ENCODE results near the gene MALT1. TPM values are rescaled to one million over a fixed set of nuclear protein-coding genes. Genes with fewer than 3 reads are reported as not detected.

Gene MALT1
- total and polyA plus RNA-seq, 9 of the 15 experiments (the other 6 are each of a cell fraction or from before 2014, with no cell fraction given): 0.14 to 1.6 (median 0.32) TPM

DNA sequence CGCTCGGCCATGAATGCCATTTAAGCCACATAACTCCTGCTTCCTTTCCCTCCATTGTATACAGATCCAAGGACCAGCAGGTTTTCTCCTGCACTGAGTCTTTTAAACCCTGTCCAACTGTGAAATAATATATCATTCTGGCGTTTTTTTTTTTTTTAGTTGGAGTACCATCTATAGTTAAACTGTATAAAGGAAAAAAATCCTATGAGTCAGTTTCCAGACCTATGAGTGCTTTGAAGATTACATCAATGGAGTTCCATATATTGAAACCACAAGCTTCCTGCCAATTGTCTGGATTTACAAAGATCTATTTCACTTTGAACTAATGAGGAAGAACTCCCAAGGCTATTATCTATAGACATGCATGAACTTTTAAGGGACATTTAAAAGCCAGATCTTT, 2.4 kb upstream of the MALT1 start:
- no peak overlapping the region for H3K9ac ChIP-seq (ENCODE audit: insufficient read depth in 1 of 2, low read depth in 2 of 2, low read length in 2 of 2)
- no peak overlapping the region for H2AFZ ChIP-seq (ENCODE audit: low read depth, low read length)
- no peaks in the 10 kb centered on the region for H3K36me3 ChIP-seq (ENCODE audit: control insufficient read depth, insufficient read depth, low read length)
- BruUV-seq (replicated peaks): no TSS peak
- H3K27ac ChIP-seq (ENCODE audit: extremely low read depth, low read depth, low read length): no peak overlapping the region
- in situ Hi-C loops (cut with MboI) (no loop called here), intact Hi-C loops (cut with micrococcal nuclease) (no loop called here)
- no peaks in the 10 kb centered on the region for H3K9me3 ChIP-seq (replicated peaks; ENCODE audit: control insufficient read depth, insufficient read depth, low read depth, low read length)
- H3K27me3 ChIP-seq (ENCODE audit: control insufficient read depth in 2 of 2, insufficient read depth in 2 of 2, low read length in 2 of 2): peaks cover 3 to 5% of the 10 kb centered on the region in 2 experiments; a peak in 2 of 5 replicates
- no peaks in the 10 kb centered on the region for H3K79me2 ChIP-seq (ENCODE audit: control insufficient read depth, insufficient read depth, low read length)
- POLR2A ChIA-PET: no interaction called here
- no peaks in the 10 kb centered on the region for H4K20me1 ChIP-seq (replicated peaks; ENCODE audit: control insufficient read depth, insufficient read depth, low read length)
- H3K4me2 ChIP-seq (ENCODE audit: insufficient read depth, low read length): no peak overlapping the region
- peaks cover 4 to 11% of the 10 kb centered on the region in 2 experiments; a peak in 3 of 5 replicates for H3K4me1 ChIP-seq (replicated peaks in 1 of 2; ENCODE audit: control insufficient read depth in 2 of 2, insufficient read depth in 2 of 2, low read length in 2 of 2)
- CTCF ChIA-PET (ENCODE audit: low intra/inter-chr PET ratio): no interaction called here
- no peak overlapping the region for H3K4me3 ChIP-seq
- 0% methylated on average over 2 of the region's 3 CpGs for WGBS (ENCODE audit: insufficient coverage, low coverage, missing lambda C conversion rate)
- H3K9me1 ChIP-seq (ENCODE audit: control insufficient read depth, insufficient read depth, low read length): no peaks in the 10 kb centered on the region
- TF ChIP-seq BRCA1 (IDR thresholded peaks at IDR 0.05) (no peak), BRCA1 (CRISPR knock-in tag; IDR thresholded peaks at IDR 0.05) (no peak), CBFA2T2 (conservative IDR thresholded peaks at IDR 0.05) (no peak), ESRRA (IDR thresholded peaks at IDR 0.05; ENCODE audit: borderline replicate concordance, low read depth) (no peak), HEY1 (CRISPR knock-in tag; IDR thresholded peaks at IDR 0.05; ENCODE audit: borderline replicate concordance) (no peak), ZSCAN29 (IDR thresholded peaks at IDR 0.05) (no peak), HDAC2 (IDR thresholded peaks at IDR 0.05) (no peak), ELF2 (CRISPR knock-in tag; IDR thresholded peaks at IDR 0.05) (no peak), MTF1 (CRISPR knock-in tag; IDR thresholded peaks at IDR 0.05; ENCODE audit: borderline replicate concordance) (no peak), TEAD2 (tag; IDR thresholded peaks at IDR 0.05) (no peak), ZNF347 (CRISPR knock-in tag; IDR thresholded peaks at IDR 0.05; ENCODE audit: low read depth) (no peak), JUNB (CRISPR knock-in tag; conservative IDR thresholded peaks at IDR 0.05) (no peak)
- TF ChIP-seq, protein P1, sequence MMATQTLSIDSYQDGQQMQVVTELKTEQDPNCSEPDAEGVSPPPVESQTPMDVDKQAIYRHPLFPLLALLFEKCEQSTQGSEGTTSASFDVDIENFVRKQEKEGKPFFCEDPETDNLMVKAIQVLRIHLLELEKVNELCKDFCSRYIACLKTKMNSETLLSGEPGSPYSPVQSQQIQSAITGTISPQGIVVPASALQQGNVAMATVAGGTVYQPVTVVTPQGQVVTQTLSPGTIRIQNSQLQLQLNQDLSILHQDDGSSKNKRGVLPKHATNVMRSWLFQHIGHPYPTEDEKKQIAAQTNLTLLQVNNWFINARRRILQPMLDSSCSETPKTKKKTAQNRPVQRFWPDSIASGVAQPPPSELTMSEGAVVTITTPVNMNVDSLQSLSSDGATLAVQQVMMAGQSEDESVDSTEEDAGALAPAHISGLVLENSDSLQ (IDR thresholded peaks at IDR 0.05): no peak
- TF ChIP-seq, protein P2, sequence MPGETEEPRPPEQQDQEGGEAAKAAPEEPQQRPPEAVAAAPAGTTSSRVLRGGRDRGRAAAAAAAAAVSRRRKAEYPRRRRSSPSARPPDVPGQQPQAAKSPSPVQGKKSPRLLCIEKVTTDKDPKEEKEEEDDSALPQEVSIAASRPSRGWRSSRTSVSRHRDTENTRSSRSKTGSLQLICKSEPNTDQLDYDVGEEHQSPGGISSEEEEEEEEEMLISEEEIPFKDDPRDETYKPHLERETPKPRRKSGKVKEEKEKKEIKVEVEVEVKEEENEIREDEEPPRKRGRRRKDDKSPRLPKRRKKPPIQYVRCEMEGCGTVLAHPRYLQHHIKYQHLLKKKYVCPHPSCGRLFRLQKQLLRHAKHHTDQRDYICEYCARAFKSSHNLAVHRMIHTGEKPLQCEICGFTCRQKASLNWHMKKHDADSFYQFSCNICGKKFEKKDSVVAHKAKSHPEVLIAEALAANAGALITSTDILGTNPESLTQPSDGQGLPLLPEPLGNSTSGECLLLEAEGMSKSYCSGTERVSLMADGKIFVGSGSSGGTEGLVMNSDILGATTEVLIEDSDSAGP (CRISPR knock-in tag; IDR thresholded peaks at IDR 0.05): no peak
- TF ChIP-seq, protein P3, sequence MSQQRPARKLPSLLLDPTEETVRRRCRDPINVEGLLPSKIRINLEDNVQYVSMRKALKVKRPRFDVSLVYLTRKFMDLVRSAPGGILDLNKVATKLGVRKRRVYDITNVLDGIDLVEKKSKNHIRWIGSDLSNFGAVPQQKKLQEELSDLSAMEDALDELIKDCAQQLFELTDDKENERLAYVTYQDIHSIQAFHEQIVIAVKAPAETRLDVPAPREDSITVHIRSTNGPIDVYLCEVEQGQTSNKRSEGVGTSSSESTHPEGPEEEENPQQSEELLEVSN (IDR thresholded peaks at IDR 0.05; ENCODE audit: borderline replicate concordance in 1 of 2, extremely low read depth in 1 of 2, insufficient read depth in 1 of 2, insufficient read length in 1 of 2, low read depth in 1 of 2, low read length in 1 of 2, poor library complexity in 1 of 2, severe bottlenecking in 1 of 2): no peak
- TF ChIP-seq, protein P4, sequence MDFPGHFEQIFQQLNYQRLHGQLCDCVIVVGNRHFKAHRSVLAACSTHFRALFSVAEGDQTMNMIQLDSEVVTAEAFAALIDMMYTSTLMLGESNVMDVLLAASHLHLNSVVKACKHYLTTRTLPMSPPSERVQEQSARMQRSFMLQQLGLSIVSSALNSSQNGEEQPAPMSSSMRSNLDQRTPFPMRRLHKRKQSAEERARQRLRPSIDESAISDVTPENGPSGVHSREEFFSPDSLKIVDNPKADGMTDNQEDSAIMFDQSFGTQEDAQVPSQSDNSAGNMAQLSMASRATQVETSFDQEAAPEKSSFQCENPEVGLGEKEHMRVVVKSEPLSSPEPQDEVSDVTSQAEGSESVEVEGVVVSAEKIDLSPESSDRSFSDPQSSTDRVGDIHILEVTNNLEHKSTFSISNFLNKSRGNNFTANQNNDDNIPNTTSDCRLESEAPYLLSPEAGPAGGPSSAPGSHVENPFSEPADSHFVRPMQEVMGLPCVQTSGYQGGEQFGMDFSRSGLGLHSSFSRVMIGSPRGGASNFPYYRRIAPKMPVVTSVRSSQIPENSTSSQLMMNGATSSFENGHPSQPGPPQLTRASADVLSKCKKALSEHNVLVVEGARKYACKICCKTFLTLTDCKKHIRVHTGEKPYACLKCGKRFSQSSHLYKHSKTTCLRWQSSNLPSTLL (IDR thresholded peaks at IDR 0.05): no peak
- DNase-seq (ENCODE audit: extremely low read depth in 1 of 4, low spot score in 3 of 4): no peak
- FAIRE-seq: no peak
- no peak for ATAC-seq

Measured in K562 (cell line).